Adrenal gland (tissue), 5 donors: ENCODE data around the gene ESYT1.

ENCODE experiments used
- CTCF ChIP-seq, 6 experiments: fragments of 450-650 bp in 4 of 6; fragments of 200-600 bp in 2 of 6; sonication (generic) in 1 of 6; IDR thresholded peaks; 1 replicate in 5 of 6; 2 replicates in 1 of 6; pipeline versions ENCODE4 v1.5.1 to v1.8.0; 2016 to 2021; ENCODE audit warnings: antibody characterized with exemption in 6 of 6, mild to moderate bottlenecking in 2 of 6, moderate library complexity in 1 of 6
- POLR2A ChIP-seq, 2 donors: fragments of 450-650 bp; IDR thresholded peaks; one replicate each; pipeline ENCODE4 v1.6.1; 2017; ENCODE audit warnings: antibody characterized with exemption in 2 of 2, mild to moderate bottlenecking in 2 of 2, moderate library complexity in 1 of 2
- donor health status: DM: no; HTN: no; CAD: no.

- no peak for TF ChIP-seq CTCF (IDR thresholded peaks at IDR 0.05)
- no peak for TF ChIP-seq POLR2A (IDR thresholded peaks at IDR 0.05)
Observed at GRCh38 chr12:56178347-56178746, 50.3 kb downstream of the ESYT1 start.
